Activated T-cell treated with anti-CD3 and anti-CD28 coated beads, Interleukin-2, amount 50 U/mL, for 72 hours (primary cell): Measurements from ENCODE around the gene GDPGP1. TPM values are rescaled to one million over a fixed set of nuclear protein-coding genes. Genes with fewer than 3 reads are reported as not detected.
A peak's percentile ranks its signal among the peaks of the same experiment; 100 is the strongest.
"Not testable (repeated sequence)": the region's sequence is repeated elsewhere in the genome, so short reads cannot be mapped to it uniquely, and the experiment has no call there.

Source experiments
- ATAC-seq, 2 donors: fragments of 150-1000 bp; cut with Tn5 transposase; replicated peaks in 1 of 2; 2 replicates each; pipeline ENCODE4 v1.10.0; 2021; ENCODE audit warnings: moderate library complexity in 2 of 2, mild to moderate bottlenecking in 1 of 2
- DNase-seq, 2 donors: peaks; one replicate each; pipeline ENCODE4 v3.0.0; 2021 to 2022; ENCODE audit warnings: mixed read lengths in 1 of 2
- H3K27ac Mint-ChIP-seq: one replicate; pipeline ENCODE4 v1.8.0; 2022; ENCODE audit warnings: mild to moderate bottlenecking, moderate library complexity, mixed read lengths
- H3K27me3 Mint-ChIP-seq: one replicate; pipeline ENCODE4 v1.8.0; 2022; ENCODE audit warnings: low read depth, mixed read lengths
- H3K36me3 Mint-ChIP-seq, 2 donors: one replicate each; pipeline ENCODE4 v1.8.0; 2022; ENCODE audit warnings: mixed read lengths in 2 of 2, mild to moderate bottlenecking in 1 of 2; ENCODE audit not compliant: insufficient read depth in 2 of 2
- H3K4me1 Mint-ChIP-seq: one replicate; pipeline ENCODE4 v1.8.0; 2022; ENCODE audit warnings: low read depth, mixed read lengths
- H3K4me3 Mint-ChIP-seq, 2 donors: one replicate each; pipeline ENCODE4 v1.8.0; 2022; ENCODE audit warnings: mild to moderate bottlenecking in 2 of 2, mixed read lengths in 2 of 2, moderate library complexity in 2 of 2
- H3K9me3 Mint-ChIP-seq, 2 donors: one replicate each; pipeline ENCODE4 v1.8.0; 2022; ENCODE audit warnings: mixed read lengths in 2 of 2
- total RNA-seq, 2 donors: library from RNA; stranded (reverse); gene quantifications; one replicate each; pipeline ENCODE4 v1.2.3, GENCODE V29; 2022

The GDPGP1 gene
- total RNA-seq, 2 donors from 2014 or later, result 5.8 to 7.0 TPM

- no peaks in the 10 kb centered on the region for H3K27me3 Mint-ChIP-seq
- peaks cover 10 to 19% of the 10 kb centered on the region in 2 donors for H3K36me3 Mint-ChIP-seq
- peak within 1 kb of the TSS; percentile 99 for H3K27ac Mint-ChIP-seq
- ATAC-seq (peak; percentile 91 to 94), DNase-seq (peak; percentile 92 to 94)
- no peaks in the 10 kb centered on the region for H3K9me3 Mint-ChIP-seq
- H3K4me1 Mint-ChIP-seq, result peaks cover 44% of the 10 kb centered on the region
- peak within 1 kb of the TSS; percentile 98 to 99 for H3K4me3 Mint-ChIP-seq
Measured at GRCh38 chr15:90265271-90266060, 31.5 kb downstream of the GDPGP1 start, which contains the start of gene NGRN. NGRN (plus strand) TSS chr15:90265672; CDS start chr15:90265713, 41 bp downstream.

- peaks cover 11 to 20% of the 10 kb centered on the region in 2 donors for H3K36me3 Mint-ChIP-seq
- peak overlapping the region; percentile 98 for H3K27ac Mint-ChIP-seq
- peaks cover 48% of the 10 kb centered on the region for H3K4me1 Mint-ChIP-seq
- peak; percentile 54 to 55 for DNase-seq
- H3K9me3 Mint-ChIP-seq, result no peaks in the 10 kb centered on the region
- no peaks in the 10 kb centered on the region for H3K27me3 Mint-ChIP-seq
- H3K4me3 Mint-ChIP-seq, result peak overlapping the region; percentile 98 to 99
- peak; percentile 29 to 35 for ATAC-seq
Measured at GRCh38 chr15:90266061-90266431, 32.0 kb downstream of the GDPGP1 start.

DNA sequence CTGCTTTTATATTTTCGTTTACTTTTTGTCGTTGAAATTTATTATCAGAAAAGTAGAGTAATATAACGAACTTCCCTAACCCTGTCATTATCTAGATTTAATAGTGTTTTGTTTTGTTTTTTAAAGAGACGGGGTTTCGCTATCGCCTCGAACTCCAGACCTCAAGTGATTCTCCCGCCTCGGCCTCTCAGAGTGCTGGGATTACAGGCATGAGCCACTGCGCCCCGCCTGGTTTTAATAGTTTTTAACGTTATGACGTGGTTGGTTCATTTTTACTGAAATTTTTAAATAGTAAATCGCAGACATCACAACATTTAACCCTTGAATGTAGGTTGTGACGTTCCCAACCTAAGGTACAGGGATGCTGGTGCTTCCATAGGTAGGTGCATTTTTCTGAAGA lies 32.5 kb downstream of the GDPGP1 start:
- peak overlapping the region; percentile 98 for H3K27ac Mint-ChIP-seq
- ATAC-seq (no peak), DNase-seq (peak; percentile 20 to 37)
- H3K36me3 Mint-ChIP-seq, result peaks cover 11 to 23% of the 10 kb centered on the region in 2 donors
- peak overlapping the region; percentile 98 to 99 for H3K4me3 Mint-ChIP-seq
- H3K9me3 Mint-ChIP-seq, result no peaks in the 10 kb centered on the region
- H3K27me3 Mint-ChIP-seq, result no peaks in the 10 kb centered on the region
- peaks cover 52% of the 10 kb centered on the region for H3K4me1 Mint-ChIP-seq

- H3K36me3 Mint-ChIP-seq, result peaks cover 14 to 23% of the 10 kb centered on the region in 2 donors
- H3K4me1 Mint-ChIP-seq, result peaks cover 65% of the 10 kb centered on the region
- H3K4me3 Mint-ChIP-seq, result peak overlapping the region; percentile 98 to 99
- H3K27me3 Mint-ChIP-seq, result no peaks in the 10 kb centered on the region
- no peaks in the 10 kb centered on the region for H3K9me3 Mint-ChIP-seq
- H3K27ac Mint-ChIP-seq, result peak overlapping the region; percentile 63
- DNase-seq (no peak), ATAC-seq (no peak)
Measured at GRCh38 chr15:90268415-90268814, 34.4 kb downstream of the GDPGP1 start.

- H3K27ac Mint-ChIP-seq, result peak overlapping the region; percentile 86
- ATAC-seq (no peak), DNase-seq (no peak)
- H3K4me1 Mint-ChIP-seq, result peaks cover 58% of the 10 kb centered on the region
- peak overlapping the region; percentile 0 to 66 for H3K4me3 Mint-ChIP-seq
- H3K36me3 Mint-ChIP-seq, result peaks cover 20 to 26% of the 10 kb centered on the region in 2 donors
- H3K9me3 Mint-ChIP-seq, result no peaks in the 10 kb centered on the region
- H3K27me3 Mint-ChIP-seq, result no peaks in the 10 kb centered on the region
Measured at GRCh38 chr15:90270502-90271150, 36.6 kb downstream of the GDPGP1 start.

GRCh38 chr15:90271459-90272166 lies 37.6 kb downstream of the GDPGP1 start:
- H3K4me3 Mint-ChIP-seq, result peak overlapping the region in 1 of 2 donors; percentile 23
- H3K4me1 Mint-ChIP-seq, result peaks cover 62% of the 10 kb centered on the region
- DNase-seq (no peak), ATAC-seq (no peak)
- H3K27me3 Mint-ChIP-seq, result no peaks in the 10 kb centered on the region
- no peaks in the 10 kb centered on the region for H3K9me3 Mint-ChIP-seq
- H3K27ac Mint-ChIP-seq, result peak overlapping the region; percentile 90
- H3K36me3 Mint-ChIP-seq, result peaks cover 17 to 20% of the 10 kb centered on the region in 2 donors

DNA sequence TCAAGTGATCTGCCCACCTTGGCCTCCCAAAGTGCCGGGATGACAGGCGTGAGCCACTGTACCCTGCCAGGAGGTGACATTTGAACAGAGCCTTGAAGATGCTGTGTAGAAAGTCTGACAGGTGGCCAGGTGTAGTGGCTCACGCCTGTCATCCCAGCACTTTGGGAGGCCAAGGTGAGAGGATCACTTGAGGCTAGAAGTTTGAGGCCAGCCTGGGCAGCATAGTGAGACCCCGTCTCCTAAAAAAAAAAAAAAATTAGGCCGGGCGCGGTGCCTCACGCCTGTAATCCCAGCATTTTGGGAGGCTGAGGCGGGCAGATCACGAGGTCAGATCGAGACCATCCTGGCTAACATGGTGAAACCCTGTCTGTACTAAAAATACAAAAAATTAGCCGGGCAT lies 44.5 kb downstream of the GDPGP1 start:
- not testable (repeated sequence) for ATAC-seq, H3K9me3 Mint-ChIP-seq, H3K36me3 Mint-ChIP-seq, DNase-seq, H3K27me3 Mint-ChIP-seq, H3K4me1 Mint-ChIP-seq, H3K27ac Mint-ChIP-seq, H3K4me3 Mint-ChIP-seq

GRCh38 chr15:90280743-90281142 lies 46.7 kb downstream of the GDPGP1 start:
- H3K4me1 Mint-ChIP-seq, ATAC-seq, H3K27ac Mint-ChIP-seq, DNase-seq, H3K36me3 Mint-ChIP-seq, H3K4me3 Mint-ChIP-seq, H3K27me3 Mint-ChIP-seq, H3K9me3 Mint-ChIP-seq: not testable (repeated sequence)

DNA sequence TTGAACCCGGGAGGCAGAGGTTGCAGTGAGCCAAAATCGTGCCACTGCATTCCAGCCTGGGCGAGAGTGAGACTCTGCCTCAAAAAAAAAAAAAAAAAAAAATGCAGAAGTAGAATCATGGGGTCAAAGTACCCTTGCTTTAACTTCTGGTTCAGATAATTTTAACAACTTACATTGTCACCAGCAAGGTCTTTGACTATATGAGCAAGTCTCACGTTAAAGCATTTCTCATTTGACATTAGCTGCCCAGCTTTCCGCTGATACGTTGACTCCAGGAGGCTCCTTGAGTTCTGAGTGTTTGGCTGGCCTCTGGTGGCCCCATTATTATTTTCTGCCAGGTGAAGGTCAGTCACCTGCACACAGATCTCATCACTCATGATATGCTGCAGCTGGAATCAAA lies 47.6 kb downstream of the GDPGP1 start:
- H3K36me3 Mint-ChIP-seq, H3K4me1 Mint-ChIP-seq, DNase-seq, H3K27ac Mint-ChIP-seq, ATAC-seq, H3K27me3 Mint-ChIP-seq, H3K9me3 Mint-ChIP-seq, H3K4me3 Mint-ChIP-seq: not testable (repeated sequence)

DNA sequence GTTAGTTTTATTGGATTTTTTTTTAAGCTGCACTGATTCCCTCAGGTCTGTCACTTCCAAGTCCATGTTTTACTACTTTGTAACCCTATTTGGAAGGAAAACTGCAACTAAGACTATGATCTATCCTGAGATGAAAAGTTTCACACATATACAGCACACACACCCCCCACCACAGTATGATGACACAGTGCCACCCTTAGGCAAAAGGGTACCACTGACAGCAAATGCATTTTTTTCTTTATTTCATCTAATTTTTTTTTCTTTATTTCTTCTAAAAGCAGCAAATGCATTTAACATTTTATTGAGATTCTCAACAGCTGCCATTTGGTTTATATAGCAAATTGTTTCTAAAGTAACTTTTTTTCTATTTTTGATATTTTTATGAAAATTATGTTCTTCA lies 52.7 kb downstream of the GDPGP1 start:
- H3K9me3 Mint-ChIP-seq, result no peaks in the 10 kb centered on the region
- H3K4me3 Mint-ChIP-seq, result no peak overlapping the region
- no peak overlapping the region for H3K27ac Mint-ChIP-seq
- no peaks in the 10 kb centered on the region for H3K4me1 Mint-ChIP-seq
- ATAC-seq, result peak; percentile 77 to 81
- H3K36me3 Mint-ChIP-seq, result no peaks in the 10 kb centered on the region
- peak; percentile 37 for DNase-seq
- H3K27me3 Mint-ChIP-seq, result no peaks in the 10 kb centered on the region

DNA sequence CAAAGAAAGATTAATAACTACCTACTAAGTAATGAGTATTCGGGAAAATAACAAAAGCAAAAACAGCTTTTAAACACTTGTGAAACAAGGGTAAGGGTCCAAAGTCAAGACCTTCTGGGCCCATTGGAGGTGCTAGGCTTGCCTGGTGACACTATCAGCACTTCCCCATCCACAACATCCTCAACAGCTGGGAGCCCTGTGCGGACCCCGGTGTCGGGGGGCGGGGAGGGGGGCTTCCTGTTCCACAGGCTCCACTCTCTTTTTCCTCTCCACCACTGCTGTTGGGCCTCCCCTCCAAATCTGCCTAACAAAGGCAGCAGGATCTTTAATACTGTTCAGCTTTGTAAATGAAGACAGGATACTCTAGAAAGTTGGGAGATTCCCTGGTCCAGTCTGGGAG lies 53.1 kb downstream of the GDPGP1 start:
- no peaks in the 10 kb centered on the region for H3K4me1 Mint-ChIP-seq
- H3K27ac Mint-ChIP-seq, result no peak overlapping the region
- no peaks in the 10 kb centered on the region for H3K36me3 Mint-ChIP-seq
- DNase-seq (no peak), ATAC-seq (no peak)
- no peaks in the 10 kb centered on the region for H3K27me3 Mint-ChIP-seq
- H3K4me3 Mint-ChIP-seq, result no peak overlapping the region
- no peaks in the 10 kb centered on the region for H3K9me3 Mint-ChIP-seq

- ATAC-seq, result no peak
- DNase-seq, result no peak
- no peaks in the 10 kb centered on the region for H3K27me3 Mint-ChIP-seq
- H3K9me3 Mint-ChIP-seq, result no peaks in the 10 kb centered on the region
- peaks cover under 1% of the 10 kb centered on the region for H3K4me1 Mint-ChIP-seq
- H3K36me3 Mint-ChIP-seq, result no peaks in the 10 kb centered on the region
- no peak overlapping the region for H3K27ac Mint-ChIP-seq
- no peak overlapping the region for H3K4me3 Mint-ChIP-seq
Measured at GRCh38 chr15:90287946-90288345, 53.9 kb downstream of the GDPGP1 start.
